Raji (cell line): Measurements from ENCODE around the gene VAV2.

ENCODE experiments used
- POLR2A ChIP-seq: IDR thresholded peaks from 2 replicates; pipeline ENCODE4 v1.6.1; 2011; ENCODE audit warnings: low read depth, low read length, control low read depth; ENCODE audit not compliant: insufficient read depth

The VAV2 gene

DNA sequence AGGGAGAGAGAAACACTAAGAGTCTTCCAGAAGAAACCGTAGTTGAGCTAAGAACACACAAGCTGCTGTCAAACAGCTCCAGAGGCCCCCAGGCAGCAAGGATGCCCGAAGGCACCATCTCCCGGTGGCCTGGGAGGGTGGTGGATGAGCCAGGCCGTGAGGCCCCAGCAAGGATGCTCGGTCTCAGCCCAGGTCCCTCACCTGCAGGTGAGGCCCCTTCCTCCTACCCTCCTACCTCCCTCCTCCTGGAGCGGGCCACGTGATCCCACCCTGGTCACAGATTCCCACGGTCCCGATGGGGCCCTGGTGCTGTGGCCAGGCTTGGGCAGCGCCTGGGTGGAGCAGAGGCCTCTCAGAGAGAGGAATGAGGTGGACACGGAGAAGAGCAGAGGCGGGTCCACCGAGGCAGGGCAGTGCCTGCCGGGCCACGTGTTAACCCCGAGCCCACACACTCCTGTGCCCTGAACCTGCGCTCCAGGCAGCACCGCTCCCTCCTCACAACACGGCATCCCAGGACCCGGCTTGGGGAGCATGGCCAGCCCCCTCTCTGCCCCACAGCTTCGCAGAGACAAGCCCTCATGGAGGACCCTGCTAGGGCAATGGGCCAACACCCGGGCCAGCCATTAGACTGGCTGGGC is 158.6 kb downstream of the VAV2 start:
- no peak for TF ChIP-seq POLR2A

DNA sequence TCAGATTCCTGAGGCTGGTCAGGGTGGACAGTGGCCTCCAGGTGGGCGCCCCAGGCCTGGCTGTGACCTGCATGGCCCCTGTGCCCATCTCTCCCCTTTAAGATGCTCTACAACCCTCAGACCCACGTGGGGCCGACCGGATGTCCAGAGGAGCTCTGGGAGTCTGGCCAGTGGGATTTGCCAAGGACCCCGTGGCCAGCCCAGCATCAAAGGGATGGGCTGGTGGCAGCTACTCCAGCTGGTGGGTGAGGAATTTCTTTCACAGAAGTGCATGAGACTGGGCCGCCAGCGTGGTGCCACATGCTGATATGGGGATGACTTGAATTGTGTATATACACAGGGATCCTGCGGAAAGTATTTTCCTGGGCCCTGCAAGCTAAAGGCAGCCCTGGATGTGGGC is 159.2 kb downstream of the VAV2 start:
- no peak for TF ChIP-seq POLR2A

- TF ChIP-seq POLR2A: no peak
Measured at GRCh38 chr9:133830711-133831110, 161.4 kb downstream of the VAV2 start.

GRCh38 chr9:133830310-133830709 is 161.8 kb downstream of the VAV2 start:
- no peak for TF ChIP-seq POLR2A

DNA sequence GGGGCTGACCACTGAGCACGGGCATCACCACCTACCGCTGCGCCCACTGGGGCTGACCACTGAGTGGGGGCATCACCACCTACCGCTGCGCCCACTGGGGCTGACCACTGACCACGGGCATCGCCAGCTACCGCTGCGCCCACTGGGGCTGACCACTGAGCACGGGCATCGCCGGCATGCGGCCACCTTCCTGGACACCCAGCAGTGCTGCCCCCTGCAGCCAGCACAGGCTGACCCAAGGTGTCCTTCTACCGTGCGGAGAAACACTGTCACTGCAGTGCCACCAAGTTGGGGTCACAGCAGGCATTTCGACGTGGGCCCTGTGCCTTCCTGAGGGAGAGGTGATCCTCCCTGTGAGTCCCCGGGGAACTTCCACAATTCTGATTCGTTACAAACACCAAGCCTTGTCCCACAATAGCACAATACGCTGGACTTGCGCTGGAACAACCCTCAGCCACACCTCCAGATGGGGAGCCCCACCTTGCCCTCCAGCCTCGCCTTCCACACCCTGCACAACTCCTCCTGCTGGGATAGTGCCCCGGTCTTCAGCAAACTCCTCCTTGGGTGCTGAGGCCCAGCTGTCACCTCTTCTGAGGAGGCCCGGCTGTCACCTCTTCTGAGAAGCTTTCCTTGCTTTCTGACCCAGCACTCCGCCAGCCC is 163.7 kb downstream of the VAV2 start:
- TF ChIP-seq POLR2A: no peak

DNA sequence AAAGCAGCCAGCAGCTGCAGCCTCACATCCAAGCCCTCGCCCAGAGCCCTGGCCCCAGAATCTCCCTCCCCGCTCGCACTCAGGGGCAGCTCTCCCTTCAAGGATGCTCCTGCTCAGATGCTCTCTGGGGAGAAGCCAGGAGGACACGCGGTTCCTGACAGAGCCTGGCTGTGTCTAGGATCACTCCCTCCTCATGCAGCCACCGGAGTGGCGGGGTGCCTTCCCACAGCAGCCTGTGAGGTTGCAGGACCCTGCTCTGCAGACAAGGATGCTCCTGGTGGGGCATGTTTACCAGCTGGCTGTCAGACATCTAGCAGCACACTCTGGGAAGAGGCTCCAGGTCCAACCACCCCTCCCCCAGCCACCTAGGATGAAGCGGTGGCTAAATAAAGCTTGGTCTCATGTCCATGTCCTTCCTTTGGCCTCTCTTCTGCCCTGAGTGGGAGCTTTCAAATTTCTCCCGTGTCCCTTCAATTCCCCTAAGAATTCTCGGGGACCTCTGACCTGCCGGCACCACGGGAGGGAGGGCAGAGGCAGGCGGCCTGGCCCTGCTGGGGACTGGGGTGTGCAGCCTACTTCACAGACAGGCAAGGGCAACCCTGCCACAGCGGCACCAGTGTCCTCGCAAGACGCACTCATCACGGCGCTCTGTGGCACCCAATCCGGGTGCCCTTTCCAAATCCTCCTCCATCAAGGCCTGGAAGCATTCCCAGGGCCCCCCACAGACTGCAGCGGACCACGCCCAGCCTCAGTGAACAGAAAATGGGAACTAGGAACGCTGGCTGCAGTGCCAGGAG is 165.6 kb downstream of the VAV2 start:
- no peak for TF ChIP-seq POLR2A

DNA sequence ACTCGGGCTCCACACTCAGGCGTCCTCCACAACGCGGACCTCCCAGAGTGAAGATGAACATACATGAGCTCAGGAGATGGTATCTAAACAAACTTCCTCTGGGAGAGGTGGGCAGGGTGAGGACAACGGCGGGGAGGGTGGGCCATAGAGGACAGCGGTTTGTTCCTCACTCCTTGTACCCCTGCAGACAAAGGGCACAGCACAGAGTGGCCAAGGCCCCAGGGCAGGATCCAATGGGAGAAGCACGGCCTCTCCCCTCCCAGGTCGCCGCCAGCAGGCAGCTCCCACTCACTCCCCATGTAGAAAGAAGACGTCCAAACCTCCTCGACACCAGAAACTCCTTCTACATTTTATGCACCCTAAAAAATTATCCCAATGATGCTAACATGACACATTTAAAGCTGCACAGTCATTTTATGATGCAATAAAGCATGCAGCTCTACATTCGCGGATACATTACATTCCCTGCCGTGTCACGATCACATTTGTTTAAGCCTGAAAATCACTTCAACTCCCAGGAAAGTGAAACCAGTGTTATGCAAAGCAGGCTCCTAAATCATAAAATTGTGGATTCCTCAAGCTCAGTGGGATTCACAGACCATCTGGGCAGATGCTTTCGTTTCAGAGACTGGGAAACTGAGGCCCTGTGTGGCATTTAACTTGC is 166.4 kb downstream of the VAV2 start:
- no peak for TF ChIP-seq POLR2A

GRCh38 chr9:133824802-133825186 is 167.3 kb downstream of the VAV2 start:
- TF ChIP-seq POLR2A: no peak

GRCh38 chr9:133824106-133824801 is 167.9 kb downstream of the VAV2 start:
- no peak for TF ChIP-seq POLR2A

DNA sequence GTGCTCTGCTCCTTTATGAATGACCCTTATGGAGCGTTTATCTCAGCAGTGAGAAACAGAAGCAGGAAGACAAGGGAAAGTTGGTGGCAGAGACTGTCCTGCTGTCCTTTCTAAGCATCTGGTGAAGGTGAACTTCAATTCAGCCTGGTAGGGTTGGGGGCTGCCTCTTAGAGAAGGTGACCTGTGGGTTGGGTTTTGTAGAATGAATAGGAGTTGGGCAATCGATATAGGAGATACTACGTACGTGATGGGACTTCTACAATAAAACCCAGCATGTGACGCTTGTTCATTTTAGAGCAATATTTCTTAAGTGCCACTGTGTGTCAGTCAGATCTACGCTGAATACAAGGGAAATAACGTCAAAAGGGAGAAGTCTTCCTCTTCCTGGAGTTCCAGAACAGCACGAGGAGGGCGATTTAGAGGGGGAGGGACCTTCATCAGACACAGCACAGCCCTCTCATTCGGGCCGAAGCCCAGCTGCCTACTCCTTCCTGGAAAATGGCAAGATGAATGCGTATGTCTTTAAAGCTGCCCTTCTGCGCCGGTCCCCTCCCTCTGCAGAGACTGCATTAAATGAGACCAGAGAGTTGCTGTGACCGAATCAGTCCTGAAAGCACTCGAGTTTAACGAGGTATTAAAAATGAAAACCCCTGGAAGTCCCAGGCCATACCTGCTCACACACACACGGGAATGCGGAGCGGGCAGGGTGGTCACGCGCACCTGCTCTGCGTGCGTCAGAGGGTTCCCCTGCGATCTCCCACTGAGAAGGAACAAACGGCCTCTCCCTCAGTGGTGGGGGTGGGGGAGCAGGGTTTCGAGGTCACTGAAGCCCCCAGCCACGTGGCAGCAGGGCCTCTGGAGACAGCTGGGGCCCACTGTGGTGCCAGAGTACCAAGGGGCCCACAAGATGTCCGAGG is 168.7 kb downstream of the VAV2 start:
- TF ChIP-seq POLR2A: no peak

DNA sequence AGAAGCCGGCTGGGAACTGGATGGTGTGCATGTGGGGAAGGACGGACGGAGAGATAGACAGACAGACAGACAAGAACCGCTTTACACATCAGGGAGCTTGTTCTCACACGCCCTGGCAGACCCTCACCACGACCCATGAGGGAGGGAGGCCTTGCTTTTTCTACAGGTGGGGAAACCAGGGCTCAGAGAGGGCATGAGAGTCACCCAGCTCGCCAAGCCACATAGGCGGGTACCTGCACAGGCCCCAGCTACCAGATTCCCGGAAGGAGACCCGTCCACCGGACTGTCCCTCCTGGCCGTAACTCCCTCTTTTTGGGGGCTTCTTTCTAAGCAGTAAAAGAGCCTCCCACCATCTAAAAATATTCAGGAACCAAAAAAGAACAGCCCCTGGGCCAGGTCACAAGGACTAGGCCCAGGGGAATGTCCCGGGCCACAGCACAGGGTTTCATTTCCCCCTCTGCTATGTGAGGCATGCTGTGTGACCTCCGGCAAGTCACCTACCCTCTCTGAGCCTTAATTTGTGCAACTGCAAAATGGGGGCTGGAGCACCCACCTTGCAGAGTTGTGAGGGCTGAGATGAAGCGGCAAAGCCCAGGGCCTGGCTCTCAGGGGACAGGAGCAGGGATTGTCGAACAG is 169.6 kb downstream of the VAV2 start:
- no peak for TF ChIP-seq POLR2A

GRCh38 chr9:133821601-133822429 is 170.3 kb downstream of the VAV2 start:
- no peak for TF ChIP-seq POLR2A

GRCh38 chr9:133819923-133820322 is 172.2 kb downstream of the VAV2 start:
- TF ChIP-seq POLR2A: no peak

- TF ChIP-seq POLR2A: no peak
Measured at GRCh38 chr9:133818444-133818843, 173.7 kb downstream of the VAV2 start.
